ENCODE results near the gene STAT4. TPM values are rescaled to one million over a fixed set of nuclear protein-coding genes. Genes with fewer than 3 reads are reported as not detected.

The STAT4 gene
- total RNA-seq, 2 experiments from 2014 or later: 77.1 to 83.0 TPM

- peaks cover 42% of the 10 kb centered on the region for H3K4me1 Mint-ChIP-seq (ENCODE audit: low read depth)
- H3K27me3 Mint-ChIP-seq: no peaks in the 10 kb centered on the region
- intact Hi-C loops (cut with DNase I, micrococcal nuclease): no loop called here
- H3K27ac Mint-ChIP-seq: no peak overlapping the region
- H3K4me3 ChIP-seq (ENCODE audit: low read length): no peak overlapping the region
- ATAC-seq (ENCODE audit: poor library complexity) (no peak), DNase-seq (no peak)
- no peaks in the 10 kb centered on the region for H3K36me3 Mint-ChIP-seq (ENCODE audit: low read depth)
- peaks cover 28% of the 10 kb centered on the region for H3K4me1 ChIP-seq (ENCODE audit: insufficient read depth, low read length)
- H3K36me3 ChIP-seq (ENCODE audit: insufficient read depth, low read length): no peaks in the 10 kb centered on the region
- no peaks in the 10 kb centered on the region for H3K9me3 ChIP-seq (ENCODE audit: control insufficient read depth in 1 of 2, insufficient read depth in 1 of 2, low read length in 2 of 2)
- TF ChIP-seq, protein P1, sequence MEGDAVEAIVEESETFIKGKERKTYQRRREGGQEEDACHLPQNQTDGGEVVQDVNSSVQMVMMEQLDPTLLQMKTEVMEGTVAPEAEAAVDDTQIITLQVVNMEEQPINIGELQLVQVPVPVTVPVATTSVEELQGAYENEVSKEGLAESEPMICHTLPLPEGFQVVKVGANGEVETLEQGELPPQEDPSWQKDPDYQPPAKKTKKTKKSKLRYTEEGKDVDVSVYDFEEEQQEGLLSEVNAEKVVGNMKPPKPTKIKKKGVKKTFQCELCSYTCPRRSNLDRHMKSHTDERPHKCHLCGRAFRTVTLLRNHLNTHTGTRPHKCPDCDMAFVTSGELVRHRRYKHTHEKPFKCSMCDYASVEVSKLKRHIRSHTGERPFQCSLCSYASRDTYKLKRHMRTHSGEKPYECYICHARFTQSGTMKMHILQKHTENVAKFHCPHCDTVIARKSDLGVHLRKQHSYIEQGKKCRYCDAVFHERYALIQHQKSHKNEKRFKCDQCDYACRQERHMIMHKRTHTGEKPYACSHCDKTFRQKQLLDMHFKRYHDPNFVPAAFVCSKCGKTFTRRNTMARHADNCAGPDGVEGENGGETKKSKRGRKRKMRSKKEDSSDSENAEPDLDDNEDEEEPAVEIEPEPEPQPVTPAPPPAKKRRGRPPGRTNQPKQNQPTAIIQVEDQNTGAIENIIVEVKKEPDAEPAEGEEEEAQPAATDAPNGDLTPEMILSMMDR (IDR thresholded peaks at IDR 0.05): no peak
- H3K4me3 Mint-ChIP-seq: no peak overlapping the region
- CTCF ChIA-PET: interaction anchor here (1.2 kb wide), 1 partner anchor 29 kb away, joined by 3 read pairs; no protein-coding TSS in a partner anchor
- no peaks in the 10 kb centered on the region for H3K27me3 ChIP-seq (ENCODE audit: control insufficient read depth in 1 of 2, insufficient read depth in 2 of 2, low read length in 2 of 2)
- no peak overlapping the region for H3K27ac ChIP-seq (ENCODE audit: low read depth in 1 of 2, low read length in 2 of 2)
- POLR2A ChIA-PET: no interaction called here
- H3K9me3 Mint-ChIP-seq: no peaks in the 10 kb centered on the region
These were observed 46.3 kb upstream of the STAT4 start for GRCh38 chr2:191197096-191197495.

DNA sequence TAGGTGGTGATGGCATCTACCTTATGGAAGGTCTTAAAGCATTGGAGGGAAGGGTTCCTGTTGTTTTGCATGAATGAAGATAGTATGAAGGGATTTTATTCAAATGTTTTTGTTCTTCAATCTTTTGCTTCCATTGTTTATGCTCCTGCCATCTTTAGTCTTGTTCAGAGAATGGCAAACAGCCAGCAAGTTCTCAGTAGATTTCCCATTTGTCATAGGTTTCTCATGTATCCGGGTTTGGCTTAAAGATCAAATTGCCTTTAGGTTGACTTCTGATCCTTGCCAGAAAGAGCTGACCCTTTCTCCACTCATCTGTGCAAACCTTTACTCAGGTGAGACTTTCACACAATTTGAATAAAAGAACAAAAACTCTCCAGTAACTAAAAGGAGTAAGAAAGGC is 44.2 kb upstream of the STAT4 start:
- H3K4me3 Mint-ChIP-seq: no peak overlapping the region
- peaks cover 24% of the 10 kb centered on the region for H3K4me1 ChIP-seq (ENCODE audit: insufficient read depth, low read length)
- H3K27ac Mint-ChIP-seq: peak overlapping the region; percentile 81
- no peak for DNase-seq
- no peaks in the 10 kb centered on the region for H3K36me3 Mint-ChIP-seq (ENCODE audit: low read depth)
- TF ChIP-seq, protein P1 (IDR thresholded peaks at IDR 0.05): no peak
- no peaks in the 10 kb centered on the region for H3K36me3 ChIP-seq (ENCODE audit: insufficient read depth, low read length)
- no peak for ATAC-seq (ENCODE audit: poor library complexity)
- no peak overlapping the region for H3K4me3 ChIP-seq (ENCODE audit: low read length)
- CTCF ChIA-PET: no interaction called here
- no peaks in the 10 kb centered on the region for H3K27me3 Mint-ChIP-seq
- POLR2A ChIA-PET: interaction anchor here (3.4 kb wide), 1 partner anchor 11 kb away, joined by 10 read pairs; no protein-coding TSS in a partner anchor
- peaks cover 59% of the 10 kb centered on the region for H3K4me1 Mint-ChIP-seq (ENCODE audit: low read depth)
- H3K9me3 ChIP-seq (ENCODE audit: control insufficient read depth in 1 of 2, insufficient read depth in 1 of 2, low read length in 2 of 2): peaks cover 0 to 9% of the 10 kb centered on the region in 2 experiments
- no peaks in the 10 kb centered on the region for H3K9me3 Mint-ChIP-seq
- no peaks in the 10 kb centered on the region for H3K27me3 ChIP-seq (ENCODE audit: control insufficient read depth in 1 of 2, insufficient read depth in 2 of 2, low read length in 2 of 2)
- intact Hi-C loops (cut with DNase I, micrococcal nuclease): no loop called here
- H3K27ac ChIP-seq (ENCODE audit: low read depth in 1 of 2, low read length in 2 of 2): peak overlapping the region; percentile 29 to 37

- no peaks in the 10 kb centered on the region for H3K27me3 Mint-ChIP-seq
- no peaks in the 10 kb centered on the region for H3K27me3 ChIP-seq (ENCODE audit: control insufficient read depth in 1 of 2, insufficient read depth in 2 of 2, low read length in 2 of 2)
- no peak overlapping the region for H3K27ac ChIP-seq (ENCODE audit: low read depth in 1 of 2, low read length in 2 of 2)
- TF ChIP-seq, protein P1 (IDR thresholded peaks at IDR 0.05): no peak
- no peaks in the 10 kb centered on the region for H3K36me3 Mint-ChIP-seq (ENCODE audit: low read depth)
- H3K9me3 Mint-ChIP-seq: no peaks in the 10 kb centered on the region
- H3K4me3 Mint-ChIP-seq: no peak overlapping the region
- no peaks in the 10 kb centered on the region for H3K36me3 ChIP-seq (ENCODE audit: insufficient read depth, low read length)
- intact Hi-C loops (cut with DNase I, micrococcal nuclease): no loop called here
- ChIA-PET CTCF (no interaction called here), POLR2A (no interaction called here)
- DNase-seq (no peak), ATAC-seq (ENCODE audit: poor library complexity) (no peak)
- peaks cover 0 to 9% of the 10 kb centered on the region in 2 experiments for H3K9me3 ChIP-seq (ENCODE audit: control insufficient read depth in 1 of 2, insufficient read depth in 1 of 2, low read length in 2 of 2)
- H3K4me1 ChIP-seq (ENCODE audit: insufficient read depth, low read length): peaks cover 34% of the 10 kb centered on the region
- H3K4me3 ChIP-seq (ENCODE audit: low read length): no peak overlapping the region
- peaks cover 77% of the 10 kb centered on the region for H3K4me1 Mint-ChIP-seq (ENCODE audit: low read depth)
- H3K27ac Mint-ChIP-seq: no peak overlapping the region
These were observed 40.2 kb upstream of the STAT4 start for GRCh38 chr2:191190861-191191552.

Data from CD4-positive, alpha-beta T cell (primary cell).